Neural cell (in vitro differentiated cells): ENCODE measurements around the gene CEP78. TPM values are rescaled to one million over a fixed set of nuclear protein-coding genes. Genes with fewer than 3 reads are reported as not detected.

Experiments
- H2AFZ ChIP-seq: fragments of 200-600, 300-800 bp; sonication (generic), shearing (Covaris generic); 2 replicates; pipeline ENCODE4 v1.6.0; 2014; ENCODE audit warnings: low read depth, mild to moderate bottlenecking, antibody characterized with exemption, low read length, moderate library complexity
- H3F3A ChIP-seq: fragments of 200-600 bp; shearing (Covaris generic); 2 replicates; pipeline ENCODE4 v1.6.1; 2016; ENCODE audit warnings: mild to moderate bottlenecking, moderate library complexity, mixed read lengths, antibody characterized with exemption, low read length; ENCODE audit not compliant: insufficient read depth, poor library complexity, severe bottlenecking
- H3K27ac ChIP-seq: fragments of 200-600, 300-800 bp; sonication (generic), shearing (Covaris generic); 2 replicates; pipeline ENCODE4 v1.5.1; 2014; ENCODE audit warnings: mild to moderate bottlenecking, low read length, moderate library complexity
- H3K27me3 ChIP-seq: fragments of 300-800, 200-600 bp; sonication (generic), shearing (Covaris generic); 2 replicates; pipeline ENCODE4 v1.6.0; 2014; ENCODE audit warnings: mild to moderate bottlenecking, low read depth, low read length, moderate library complexity; ENCODE audit not compliant: insufficient read depth
- H3K36me3 ChIP-seq: fragments of 300-800, 200-600 bp; sonication (generic), shearing (Covaris generic); 2 replicates; pipeline ENCODE4 v1.5.1; 2014; ENCODE audit warnings: mild to moderate bottlenecking, antibody characterized with exemption, low read length, moderate library complexity; ENCODE audit not compliant: insufficient read depth
- H3K4me2 ChIP-seq: fragments of 300-800, 200-600 bp; sonication (generic), shearing (Covaris generic); 2 replicates; pipeline ENCODE4 v1.6.0; 2014; ENCODE audit warnings: mild to moderate bottlenecking, low read length
- H3K4me3 ChIP-seq: fragments of 300-800, 200-600 bp; sonication (generic), shearing (Covaris generic); 2 replicates; pipeline ENCODE4 v1.5.1; 2014; ENCODE audit warnings: mild to moderate bottlenecking, low read length, moderate library complexity
- H3K79me2 ChIP-seq: fragments of 200-600 bp; shearing (Covaris generic); replicated peaks from 2 replicates; pipeline ENCODE4 v1.6.0; 2014; ENCODE audit warnings: mild to moderate bottlenecking, low read length, moderate library complexity; ENCODE audit not compliant: insufficient read depth
- H3K9ac ChIP-seq: fragments of 300-800, 200-600 bp; sonication (generic), shearing (Covaris generic); 2 replicates; pipeline ENCODE4 v1.6.1; 2016; ENCODE audit warnings: mild to moderate bottlenecking, low read length, mixed read lengths
- H3K9me2 ChIP-seq: fragments of 200-600 bp; shearing (Covaris generic); 2 replicates; pipeline ENCODE4 v1.6.1; 2016; ENCODE audit warnings: mild to moderate bottlenecking, low read length, mixed read lengths; ENCODE audit not compliant: insufficient read depth
- H3K9me3 ChIP-seq: fragments of 200-600, 300-800 bp; sonication (generic), shearing (Covaris generic); 2 replicates; pipeline ENCODE4 v1.6.1; 2016; ENCODE audit warnings: mild to moderate bottlenecking, mixed run types, low read length, moderate library complexity, mixed read lengths
- H4K20me1 ChIP-seq: fragments of 200-600 bp; shearing (Covaris generic); 2 replicates; pipeline ENCODE4 v1.6.1; 2016; ENCODE audit warnings: mild to moderate bottlenecking, mixed run types; ENCODE audit not compliant: insufficient read depth
- EP300 ChIP-seq: fragments of 450-650 bp; conservative IDR thresholded peaks from 2 replicates; pipeline ENCODE4 v1.6.1; 2014; ENCODE audit warnings: antibody characterized with exemption, mild to moderate bottlenecking, moderate library complexity; ENCODE audit not compliant: poor library complexity, severe bottlenecking
- EZH2 ChIP-seq: fragments of 200-600, 300-800 bp; shearing (Covaris generic), sonication (generic); IDR thresholded peaks from 2 replicates; pipeline ENCODE4 v1.6.1; 2014; ENCODE audit warnings: antibody characterized with exemption, low read length, borderline replicate concordance, mild to moderate bottlenecking; ENCODE audit not compliant: insufficient read depth, poor library complexity, severe bottlenecking
- MXI1 ChIP-seq: fragments of 450-650 bp; conservative IDR thresholded peaks from 2 replicates; pipeline ENCODE4 v1.6.1; 2014; ENCODE audit warnings: antibody characterized with exemption, mild to moderate bottlenecking; ENCODE audit not compliant: poor library complexity, severe bottlenecking
- POLR2AphosphoS5 ChIP-seq: IDR thresholded peaks from 2 replicates; pipeline ENCODE4 v1.6.1; 2012
- RAD21 ChIP-seq: fragments of 450-650 bp; conservative IDR thresholded peaks from 2 replicates; pipeline ENCODE4 v1.6.1; 2014; ENCODE audit warnings: antibody characterized with exemption, mild to moderate bottlenecking, moderate library complexity
- SMC3 ChIP-seq: fragments of 450-650 bp; conservative IDR thresholded peaks from 2 replicates; pipeline ENCODE4 v1.6.1; 2014; ENCODE audit warnings: antibody characterized with exemption, mild to moderate bottlenecking, moderate library complexity; ENCODE audit not compliant: poor library complexity
- TAF1 ChIP-seq: IDR thresholded peaks from 2 replicates; pipeline ENCODE4 v1.6.1; 2012; ENCODE audit warnings: low read depth
- polyA plus RNA-seq: library from polyadenylated mRNA; depleted of rRNA; stranded (reverse); fragments of >200 nt; gene quantifications from 2 replicates; pipeline ENCODE4 v1.2.3, GENCODE V29; 2014
- TF ChIP-seq, protein P1 (sequence below): fragments of 450-650 bp; IDR thresholded peaks from 2 replicates; pipeline ENCODE4 v1.5.1; 2014; ENCODE audit warnings: antibody characterized with exemption, mild to moderate bottlenecking, moderate library complexity; ENCODE audit not compliant: poor library complexity, severe bottlenecking
- TF ChIP-seq, protein P2 (sequence below): IDR thresholded peaks from 2 replicates; pipeline ENCODE4 v1.6.1; 2012; ENCODE audit warnings: borderline replicate concordance

CEP78 gene
- polyA plus RNA-seq, 1 donor from 2014 or later = 57.8 TPM

- TF ChIP-seq MXI1 = no peak
- TF ChIP-seq POLR2AphosphoS5 = no peak
- TF ChIP-seq EZH2 = no peak
- TF ChIP-seq, protein P1, sequence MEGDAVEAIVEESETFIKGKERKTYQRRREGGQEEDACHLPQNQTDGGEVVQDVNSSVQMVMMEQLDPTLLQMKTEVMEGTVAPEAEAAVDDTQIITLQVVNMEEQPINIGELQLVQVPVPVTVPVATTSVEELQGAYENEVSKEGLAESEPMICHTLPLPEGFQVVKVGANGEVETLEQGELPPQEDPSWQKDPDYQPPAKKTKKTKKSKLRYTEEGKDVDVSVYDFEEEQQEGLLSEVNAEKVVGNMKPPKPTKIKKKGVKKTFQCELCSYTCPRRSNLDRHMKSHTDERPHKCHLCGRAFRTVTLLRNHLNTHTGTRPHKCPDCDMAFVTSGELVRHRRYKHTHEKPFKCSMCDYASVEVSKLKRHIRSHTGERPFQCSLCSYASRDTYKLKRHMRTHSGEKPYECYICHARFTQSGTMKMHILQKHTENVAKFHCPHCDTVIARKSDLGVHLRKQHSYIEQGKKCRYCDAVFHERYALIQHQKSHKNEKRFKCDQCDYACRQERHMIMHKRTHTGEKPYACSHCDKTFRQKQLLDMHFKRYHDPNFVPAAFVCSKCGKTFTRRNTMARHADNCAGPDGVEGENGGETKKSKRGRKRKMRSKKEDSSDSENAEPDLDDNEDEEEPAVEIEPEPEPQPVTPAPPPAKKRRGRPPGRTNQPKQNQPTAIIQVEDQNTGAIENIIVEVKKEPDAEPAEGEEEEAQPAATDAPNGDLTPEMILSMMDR = no peak
- no peak for TF ChIP-seq RAD21
- TF ChIP-seq EP300 = no peak
- no peak for TF ChIP-seq SMC3
- TF ChIP-seq, protein P2, sequence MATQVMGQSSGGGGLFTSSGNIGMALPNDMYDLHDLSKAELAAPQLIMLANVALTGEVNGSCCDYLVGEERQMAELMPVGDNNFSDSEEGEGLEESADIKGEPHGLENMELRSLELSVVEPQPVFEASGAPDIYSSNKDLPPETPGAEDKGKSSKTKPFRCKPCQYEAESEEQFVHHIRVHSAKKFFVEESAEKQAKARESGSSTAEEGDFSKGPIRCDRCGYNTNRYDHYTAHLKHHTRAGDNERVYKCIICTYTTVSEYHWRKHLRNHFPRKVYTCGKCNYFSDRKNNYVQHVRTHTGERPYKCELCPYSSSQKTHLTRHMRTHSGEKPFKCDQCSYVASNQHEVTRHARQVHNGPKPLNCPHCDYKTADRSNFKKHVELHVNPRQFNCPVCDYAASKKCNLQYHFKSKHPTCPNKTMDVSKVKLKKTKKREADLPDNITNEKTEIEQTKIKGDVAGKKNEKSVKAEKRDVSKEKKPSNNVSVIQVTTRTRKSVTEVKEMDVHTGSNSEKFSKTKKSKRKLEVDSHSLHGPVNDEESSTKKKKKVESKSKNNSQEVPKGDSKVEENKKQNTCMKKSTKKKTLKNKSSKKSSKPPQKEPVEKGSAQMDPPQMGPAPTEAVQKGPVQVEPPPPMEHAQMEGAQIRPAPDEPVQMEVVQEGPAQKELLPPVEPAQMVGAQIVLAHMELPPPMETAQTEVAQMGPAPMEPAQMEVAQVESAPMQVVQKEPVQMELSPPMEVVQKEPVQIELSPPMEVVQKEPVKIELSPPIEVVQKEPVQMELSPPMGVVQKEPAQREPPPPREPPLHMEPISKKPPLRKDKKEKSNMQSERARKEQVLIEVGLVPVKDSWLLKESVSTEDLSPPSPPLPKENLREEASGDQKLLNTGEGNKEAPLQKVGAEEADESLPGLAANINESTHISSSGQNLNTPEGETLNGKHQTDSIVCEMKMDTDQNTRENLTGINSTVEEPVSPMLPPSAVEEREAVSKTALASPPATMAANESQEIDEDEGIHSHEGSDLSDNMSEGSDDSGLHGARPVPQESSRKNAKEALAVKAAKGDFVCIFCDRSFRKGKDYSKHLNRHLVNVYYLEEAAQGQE = no peak
- TF ChIP-seq TAF1 = no peak
- Histone ChIP-seq H3K9me2 (no peaks in the 10 kb centered on the region), H3K79me2 (no peaks in the 10 kb centered on the region), H3K9me3 (no peaks in the 10 kb centered on the region), H4K20me1 (no peaks in the 10 kb centered on the region), H2AFZ (no peak overlapping the region), H3K9ac (no peak overlapping the region), H3F3A (no peaks in the 10 kb centered on the region), H3K27me3 (no peaks in the 10 kb centered on the region), H3K4me3 (no peak overlapping the region), H3K36me3 (no peaks in the 10 kb centered on the region), H3K4me2 (no peak overlapping the region), H3K27ac (no peak overlapping the region)
Observed at GRCh38 chr9:78188594-78188993, 47.3 kb upstream of the CEP78 start.

GRCh38 chr9:78189001-78189400 lies 46.9 kb upstream of the CEP78 start:
- Histone ChIP-seq H3K9me2 (no peaks in the 10 kb centered on the region), H3K9me3 (no peaks in the 10 kb centered on the region), H3K27ac (no peak overlapping the region), H3K36me3 (no peaks in the 10 kb centered on the region), H3K4me2 (no peak overlapping the region), H3K79me2 (no peaks in the 10 kb centered on the region), H3K27me3 (no peaks in the 10 kb centered on the region), H3K4me3 (no peak overlapping the region), H4K20me1 (no peaks in the 10 kb centered on the region), H3F3A (no peaks in the 10 kb centered on the region), H3K9ac (no peak overlapping the region), H2AFZ (no peak overlapping the region)
- TF ChIP-seq EP300 (no peak), RAD21 (no peak), MXI1 (no peak), POLR2AphosphoS5 (no peak), SMC3 (no peak), EZH2 (no peak), TAF1 (no peak)
- TF ChIP-seq, protein P1 = no peak
- TF ChIP-seq, protein P2 = no peak
